ENCODE data around the gene EEFSEC. TPM values are rescaled to one million over a fixed set of nuclear protein-coding genes. Genes with fewer than 3 reads are reported as not detected.

Gene EEFSEC
- total RNA-seq, 1 donor from 2014 or later, result 15.6 TPM

GRCh38 chr3:128415773-128416577 is 262.7 kb downstream of the EEFSEC start:
- no peak for DNase-seq (ENCODE audit: extremely low spot score, unreplicated experiment)
- Mint-ChIP-seq H3K27ac (ENCODE audit: unreplicated experiment) (no peak overlapping the region), H3K4me3 (ENCODE audit: unreplicated experiment) (no peak overlapping the region), H3K36me3 (ENCODE audit: unreplicated experiment) (peaks cover 7% of the 10 kb centered on the region), H3K4me1 (ENCODE audit: unreplicated experiment) (peaks cover 11% of the 10 kb centered on the region), H3K9me3 (ENCODE audit: unreplicated experiment) (peaks cover 5% of the 10 kb centered on the region), H3K27me3 (ENCODE audit: unreplicated experiment) (peaks cover 7% of the 10 kb centered on the region)
- no peak for TF ChIP-seq CTCF (IDR thresholded peaks at IDR 0.05)

GRCh38 chr3:128416578-128417211 is 263.4 kb downstream of the EEFSEC start:
- Mint-ChIP-seq H3K27me3 (ENCODE audit: unreplicated experiment) (peaks cover 7% of the 10 kb centered on the region), H3K4me1 (ENCODE audit: unreplicated experiment) (peaks cover 11% of the 10 kb centered on the region), H3K36me3 (ENCODE audit: unreplicated experiment) (peaks cover 7% of the 10 kb centered on the region), H3K27ac (ENCODE audit: unreplicated experiment) (no peak overlapping the region), H3K9me3 (ENCODE audit: unreplicated experiment) (peaks cover 5% of the 10 kb centered on the region), H3K4me3 (ENCODE audit: unreplicated experiment) (no peak overlapping the region)
- DNase-seq (ENCODE audit: extremely low spot score, unreplicated experiment), result no peak
- TF ChIP-seq CTCF (IDR thresholded peaks at IDR 0.05), result no peak

GRCh38 chr3:128418900-128419299 is 265.6 kb downstream of the EEFSEC start:
- peaks cover 8% of the 10 kb centered on the region for H3K27me3 Mint-ChIP-seq (ENCODE audit: unreplicated experiment)
- H3K4me3 Mint-ChIP-seq (ENCODE audit: unreplicated experiment), result no peak overlapping the region
- H3K36me3 Mint-ChIP-seq (ENCODE audit: unreplicated experiment), result peaks cover 7% of the 10 kb centered on the region
- peaks cover 11% of the 10 kb centered on the region for H3K4me1 Mint-ChIP-seq (ENCODE audit: unreplicated experiment)
- TF ChIP-seq CTCF (IDR thresholded peaks at IDR 0.05), result no peak
- peaks cover 5% of the 10 kb centered on the region for H3K9me3 Mint-ChIP-seq (ENCODE audit: unreplicated experiment)
- H3K27ac Mint-ChIP-seq (ENCODE audit: unreplicated experiment), result no peak overlapping the region
- no peak for DNase-seq (ENCODE audit: extremely low spot score, unreplicated experiment)

GRCh38 chr3:128419311-128419710 is 266.0 kb downstream of the EEFSEC start:
- no peak for DNase-seq (ENCODE audit: extremely low spot score, unreplicated experiment)
- peaks cover 13% of the 10 kb centered on the region for H3K27me3 Mint-ChIP-seq (ENCODE audit: unreplicated experiment)
- H3K4me1 Mint-ChIP-seq (ENCODE audit: unreplicated experiment), result peaks cover 11% of the 10 kb centered on the region
- no peak overlapping the region for H3K27ac Mint-ChIP-seq (ENCODE audit: unreplicated experiment)
- peaks cover 7% of the 10 kb centered on the region for H3K36me3 Mint-ChIP-seq (ENCODE audit: unreplicated experiment)
- H3K4me3 Mint-ChIP-seq (ENCODE audit: unreplicated experiment), result no peak overlapping the region
- TF ChIP-seq CTCF (IDR thresholded peaks at IDR 0.05), result no peak
- H3K9me3 Mint-ChIP-seq (ENCODE audit: unreplicated experiment), result peaks cover 5% of the 10 kb centered on the region

- Mint-ChIP-seq H3K4me3 (ENCODE audit: unreplicated experiment) (no peak overlapping the region), H3K4me1 (ENCODE audit: unreplicated experiment) (peaks cover 11% of the 10 kb centered on the region)
- DNase-seq (ENCODE audit: extremely low spot score, unreplicated experiment), result no peak
Measured at GRCh38 chr3:128420289-128420688, 267.0 kb downstream of the EEFSEC start.

More at GRCh38 chr3:128420289-128420688, 267.0 kb downstream of the EEFSEC start:
- no peak for TF ChIP-seq CTCF (IDR thresholded peaks at IDR 0.05)
- peaks cover 7% of the 10 kb centered on the region for H3K36me3 Mint-ChIP-seq (ENCODE audit: unreplicated experiment)
- H3K27ac Mint-ChIP-seq (ENCODE audit: unreplicated experiment), result no peak overlapping the region
- peaks cover 18% of the 10 kb centered on the region for H3K27me3 Mint-ChIP-seq (ENCODE audit: unreplicated experiment)
- H3K9me3 Mint-ChIP-seq (ENCODE audit: unreplicated experiment), result peaks cover 5% of the 10 kb centered on the region
